Right ventricle myocardium inferior (tissue), 1 donor: Measurements from ENCODE around the gene AFAP1L2. TPM values are rescaled to one million over a fixed set of nuclear protein-coding genes. Genes with fewer than 3 reads are reported as not detected.
A peak's percentile ranks its signal among the peaks of the same experiment; 100 is the strongest.
"Not testable (repeated sequence)": the region's sequence is repeated elsewhere in the genome, so short reads cannot be mapped to it uniquely, and the experiment has no call there.

Experiments
- ATAC-seq: fragments of 200-7000 bp; cut with Tn5 transposase; one replicate; pipeline ENCODE4 v1.9.1; 2020; ENCODE audit warnings: mild to moderate bottlenecking, moderate library complexity
- DNase-seq: peaks from one replicate; pipeline ENCODE4 v3.0.0; 2021; ENCODE audit errors: missing footprints
- intact Hi-C: fragments of 100-400 bp; cut with DNase I; formaldehyde crosslinking; loops from one replicate; pipeline ENCODE4 v1.11.0; 2022
- total RNA-seq: library from RNA; stranded (reverse); fragmentation: NEBNext Ultra II Directional; extraction: Animal tissue kit (Norgen Biotek cat#: 25700); gene quantifications from one replicate; pipeline ENCODE4 v1.2.1, GENCODE V29; 2021
- donor health status: DM: no; HTN: yes; CAD: no; lungs with severe emphysema.

Gene AFAP1L2
- total RNA-seq, 1 donor from 2014 or later = 5.7 TPM

DNA sequence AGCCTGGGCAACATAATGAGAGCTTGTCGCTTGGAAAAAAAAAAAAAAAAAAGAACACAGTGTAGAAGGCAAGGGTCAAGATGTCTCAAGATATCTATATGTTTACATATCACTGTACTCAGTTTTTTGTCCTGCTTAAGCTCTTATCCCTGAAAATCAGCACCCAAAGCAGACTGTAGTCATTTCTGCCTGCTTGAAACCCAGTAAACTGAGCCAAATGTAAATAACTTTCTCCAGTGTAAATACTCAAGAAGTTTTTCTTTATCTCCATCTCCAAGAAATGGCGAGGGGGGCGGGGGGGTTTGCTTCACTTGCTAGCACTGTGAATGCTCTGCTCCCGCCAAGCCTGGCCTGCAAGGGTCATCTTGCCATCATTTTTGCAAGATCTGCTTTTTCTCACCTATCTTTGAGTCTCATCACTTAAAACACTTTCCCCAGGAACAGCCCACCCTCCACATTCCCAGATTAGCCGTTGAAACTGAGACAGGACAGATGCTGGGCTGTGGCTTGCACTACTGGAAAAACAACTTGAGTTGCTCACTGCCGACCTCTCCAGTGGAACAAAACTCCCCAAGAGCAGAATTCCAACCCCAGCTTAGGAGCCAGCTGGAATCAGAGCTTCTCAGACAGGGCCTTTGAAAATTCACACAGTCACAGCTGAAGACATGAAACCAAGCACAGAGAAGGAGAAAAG, 54.6 kb downstream of the AFAP1L2 start:
- DNase-seq = no peak
- intact Hi-C loops = no loop called here
- ATAC-seq = peak; percentile 68

DNA sequence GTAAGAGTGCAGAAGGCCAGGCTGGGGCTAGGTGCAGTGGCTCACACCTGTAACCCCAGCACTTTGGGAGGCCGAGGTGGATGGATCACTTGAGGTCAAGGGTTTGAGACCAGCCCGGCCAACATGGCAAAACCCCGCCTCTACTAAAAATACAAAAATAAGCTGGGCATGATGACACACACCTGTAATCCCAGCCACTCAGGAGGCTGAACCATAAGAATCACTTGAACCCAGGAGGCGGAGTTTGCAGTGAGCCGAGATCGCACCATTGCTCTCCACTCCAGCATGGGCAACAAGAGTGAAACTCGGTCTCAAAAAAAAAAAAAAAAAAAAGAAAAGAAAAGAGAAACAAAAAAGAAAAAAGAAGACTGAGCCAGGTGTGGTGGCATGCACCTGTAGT, 55.2 kb downstream of the AFAP1L2 start:
- ATAC-seq, intact Hi-C loops, DNase-seq: not testable (repeated sequence)

DNA sequence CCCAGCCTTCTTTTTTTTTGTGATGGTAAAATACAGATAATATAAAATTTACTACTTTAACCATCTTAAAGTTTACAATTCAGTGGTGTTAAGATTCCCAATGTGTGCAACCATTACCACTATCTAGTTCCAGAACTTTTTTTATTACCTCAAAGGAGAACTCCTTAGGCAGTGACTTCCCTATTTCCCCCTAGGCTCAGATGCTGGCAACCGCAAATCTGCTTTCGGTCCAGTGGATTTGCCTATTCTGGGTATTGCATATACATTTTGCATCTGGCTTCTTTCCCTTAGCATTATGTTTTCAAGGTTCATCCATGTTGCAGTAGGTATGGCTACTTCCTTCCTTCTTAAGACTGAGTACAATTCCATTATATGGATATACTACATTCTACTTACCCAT, 56.5 kb downstream of the AFAP1L2 start:
- DNase-seq (no peak), ATAC-seq (no peak)
- intact Hi-C loops = no loop called here

DNA sequence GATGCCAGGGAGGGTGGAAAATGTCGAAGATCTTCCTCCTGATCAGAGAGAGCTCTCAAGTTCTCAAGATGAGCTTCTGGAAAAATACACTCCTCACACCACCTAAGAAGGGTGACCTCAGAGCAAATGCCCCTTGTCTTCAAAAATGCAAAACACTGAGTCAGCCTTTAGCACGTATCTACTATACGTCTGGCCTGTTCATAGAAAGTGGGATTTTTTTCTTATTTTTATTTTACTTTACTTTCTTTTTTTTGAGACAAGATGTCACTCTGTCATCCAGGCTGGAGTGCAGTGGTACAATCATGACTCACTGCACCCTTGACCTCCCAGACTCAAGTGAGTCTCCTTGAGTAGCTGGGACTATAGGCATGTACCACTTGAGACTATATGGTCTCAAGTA, 57.1 kb downstream of the AFAP1L2 start:
- DNase-seq = no peak
- no peak for ATAC-seq
- intact Hi-C loops = no loop called here

DNA sequence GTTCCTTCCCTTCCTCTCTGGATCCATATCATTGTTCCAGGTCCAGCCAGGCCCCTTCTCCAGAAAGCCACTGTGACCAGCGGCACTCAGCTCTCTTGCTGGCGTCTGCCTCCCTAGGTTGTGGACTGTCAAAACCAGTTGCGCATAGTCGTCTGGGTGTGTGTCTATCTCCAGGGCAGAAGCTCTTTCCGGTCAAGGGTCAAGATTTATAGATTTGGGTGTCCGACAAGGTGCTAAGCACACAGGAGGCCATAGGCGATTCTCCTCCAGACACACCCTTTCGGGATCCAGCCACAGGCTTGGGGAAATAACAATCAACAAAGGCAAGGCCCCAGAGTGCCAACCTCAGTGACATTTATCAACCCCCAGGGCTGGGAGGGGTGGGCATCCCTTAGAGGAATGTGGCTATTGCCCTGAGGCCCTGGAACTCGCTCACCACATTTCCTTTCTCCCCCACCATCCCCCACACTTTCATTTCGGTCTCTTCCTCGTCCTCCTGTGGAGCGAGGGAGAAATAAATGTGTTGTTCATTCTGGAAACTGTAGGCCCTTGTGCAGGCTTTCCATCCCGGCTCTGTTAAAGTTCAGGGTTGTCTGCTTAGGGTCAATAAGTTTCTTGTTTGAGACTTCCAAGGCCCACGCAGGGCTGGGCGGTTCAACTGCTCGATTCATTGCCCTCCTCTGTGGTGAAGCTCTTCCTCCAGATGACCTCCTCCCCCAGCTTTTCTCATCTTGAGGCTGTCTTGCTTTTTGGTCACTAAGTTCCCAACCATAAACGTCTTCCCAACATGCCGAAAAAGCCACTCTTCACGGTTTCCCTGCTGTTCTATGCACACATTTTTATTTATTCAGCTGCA, 57.9 kb downstream of the AFAP1L2 start:
- intact Hi-C loops = no loop called here
- no peak for ATAC-seq
- DNase-seq = no peak

DNA sequence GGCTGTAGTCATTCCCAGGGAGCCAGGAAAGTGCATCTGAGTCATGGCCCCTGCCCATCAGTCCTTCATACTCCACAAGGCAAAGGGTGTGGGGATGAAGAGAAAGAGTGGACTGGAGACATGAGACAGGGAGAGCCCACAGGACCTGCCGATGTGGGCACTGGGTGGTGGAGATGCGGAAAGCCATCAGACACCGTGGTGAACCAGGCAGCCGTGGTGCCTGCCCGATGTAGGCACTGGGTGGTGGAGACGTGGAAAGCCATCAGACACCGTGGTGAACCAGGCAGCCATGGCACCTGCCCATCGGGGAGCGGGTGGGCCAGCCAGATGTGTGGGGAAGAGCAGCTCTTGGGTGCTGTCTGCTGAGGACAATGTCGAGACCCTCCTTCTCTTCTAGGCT, 58.6 kb downstream of the AFAP1L2 start:
- DNase-seq (no peak), ATAC-seq (no peak)
- intact Hi-C loops = no loop called here

DNA sequence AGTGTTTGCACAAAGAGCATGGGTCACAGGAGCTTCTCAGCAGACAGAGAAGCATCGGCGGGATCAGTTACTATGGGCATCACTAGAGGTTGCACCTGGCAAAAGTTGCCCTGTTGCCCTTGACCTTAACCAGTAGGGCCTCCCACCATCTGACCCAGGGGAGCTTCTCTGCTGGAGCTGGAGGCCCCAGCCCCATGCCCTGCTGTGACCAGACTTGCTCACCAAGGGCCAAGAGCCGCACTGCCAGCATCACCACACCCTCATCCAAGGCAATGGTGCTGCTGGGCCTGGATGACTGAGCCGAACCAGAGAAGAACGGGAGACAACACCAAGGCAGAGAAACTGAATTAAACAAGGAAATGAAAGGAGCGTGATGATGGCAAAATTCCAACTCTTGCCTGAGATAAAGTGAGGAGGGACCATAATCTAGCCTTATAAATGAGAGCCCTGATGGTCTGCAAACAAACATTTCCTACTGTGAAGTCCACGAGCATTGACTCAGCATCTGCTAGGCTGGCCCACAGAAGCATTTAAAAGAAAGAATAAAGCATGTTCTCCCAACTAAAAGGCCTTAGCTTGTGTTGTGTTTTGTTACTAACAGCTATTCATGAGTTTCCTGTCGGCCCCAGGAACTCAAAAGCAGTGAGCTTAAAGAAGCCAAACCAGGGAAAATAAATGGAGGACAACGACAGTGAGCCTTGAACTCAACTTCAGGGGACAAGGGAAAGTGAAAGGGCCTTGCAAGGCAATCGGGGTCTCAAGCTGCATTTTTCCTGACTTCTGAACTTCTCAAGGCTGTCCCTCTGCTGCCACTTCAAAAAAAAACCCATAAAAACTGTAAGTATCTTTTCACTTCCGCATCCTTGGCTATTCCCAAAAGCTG, 60.4 kb downstream of the AFAP1L2 start:
- intact Hi-C loops = no loop called here
- DNase-seq = no peak
- ATAC-seq = no peak

DNA sequence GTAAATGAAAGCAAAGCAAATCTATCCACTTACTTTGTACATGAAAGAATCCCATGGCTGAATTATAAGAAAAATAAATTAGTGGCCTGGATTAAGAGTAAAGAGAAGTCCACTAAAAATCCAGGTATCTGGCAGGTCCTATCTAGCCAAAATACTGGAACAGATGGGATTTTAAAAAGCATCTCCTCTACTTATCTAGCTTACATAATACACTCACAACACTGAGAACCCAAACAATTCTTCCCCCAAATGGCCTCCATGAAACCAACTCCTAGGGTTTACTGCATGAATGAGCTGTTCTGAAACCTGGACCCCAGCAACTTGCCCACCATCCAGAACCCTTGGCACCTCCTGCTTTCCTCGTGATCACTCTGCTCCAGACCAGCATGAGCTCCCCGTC, 61.3 kb downstream of the AFAP1L2 start:
- intact Hi-C loops = no loop called here
- ATAC-seq (no peak), DNase-seq (no peak)

DNA sequence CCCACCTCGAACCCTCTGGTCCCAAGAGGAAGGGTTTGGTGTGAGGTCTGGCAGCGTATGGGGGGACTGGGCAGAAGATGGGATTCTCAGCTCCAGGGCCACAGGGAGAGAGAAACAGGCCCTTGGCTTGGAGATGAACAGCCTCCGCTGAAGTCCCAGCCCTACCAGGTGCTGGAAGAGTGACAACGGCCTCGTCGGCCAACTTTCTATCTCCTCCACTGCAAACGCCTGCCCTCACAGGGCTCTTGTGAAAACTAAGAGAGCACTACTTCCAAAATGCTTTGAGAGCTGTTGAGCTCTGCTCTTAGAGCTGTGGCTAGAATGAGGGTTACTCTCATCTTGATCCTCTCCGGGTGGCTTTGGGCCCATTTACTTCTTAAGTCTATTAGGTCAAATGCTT, 63.5 kb downstream of the AFAP1L2 start:
- DNase-seq = no peak
- ATAC-seq = peak; percentile 67
- intact Hi-C loops = no loop called here

DNA sequence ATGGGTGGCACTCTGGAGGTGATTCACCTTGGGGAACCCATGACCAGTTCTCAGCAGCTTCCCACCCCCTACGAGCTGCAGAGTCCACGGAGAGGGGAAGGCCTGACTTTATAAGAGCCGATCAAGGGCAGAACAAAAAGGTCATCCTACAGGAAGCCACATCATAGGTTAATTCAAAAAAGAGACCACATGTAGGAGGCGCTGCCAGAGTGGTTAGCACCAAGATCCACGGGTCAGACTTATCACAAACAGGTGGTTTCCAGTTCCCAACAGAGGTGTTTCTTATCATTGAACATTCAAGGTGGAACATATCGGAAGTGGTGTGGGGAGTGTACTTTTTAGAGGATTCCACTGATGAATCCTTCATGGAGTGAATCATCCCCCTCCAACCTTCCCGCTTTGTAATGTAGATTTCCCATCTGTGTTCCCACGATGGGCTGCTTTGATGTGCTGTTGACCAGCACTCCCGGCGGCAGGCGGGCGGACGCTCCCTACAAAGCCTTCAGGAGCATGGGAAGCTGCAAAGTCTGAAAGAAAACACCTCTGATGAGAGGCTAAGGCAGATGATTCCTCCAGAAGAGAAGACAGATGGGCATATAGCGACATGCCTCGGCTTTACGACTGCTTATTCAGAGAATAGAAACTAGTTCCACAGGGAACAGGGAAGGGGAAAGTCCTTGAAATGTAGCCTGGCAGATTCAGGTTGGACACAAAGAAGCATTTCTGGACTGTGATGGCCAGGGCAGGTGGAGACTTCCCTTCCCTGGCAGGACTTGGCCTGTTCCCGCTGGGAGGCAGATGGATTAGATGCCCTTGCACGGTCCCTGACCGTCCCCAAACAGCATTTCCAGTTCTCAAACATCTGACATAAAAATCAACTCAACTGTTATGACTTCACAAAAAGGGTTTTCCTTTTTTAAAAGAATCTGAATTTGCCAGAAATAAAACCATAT, 66.5 kb downstream of the AFAP1L2 start:
- no peak for ATAC-seq
- DNase-seq = no peak
- intact Hi-C loops = no loop called here

DNA sequence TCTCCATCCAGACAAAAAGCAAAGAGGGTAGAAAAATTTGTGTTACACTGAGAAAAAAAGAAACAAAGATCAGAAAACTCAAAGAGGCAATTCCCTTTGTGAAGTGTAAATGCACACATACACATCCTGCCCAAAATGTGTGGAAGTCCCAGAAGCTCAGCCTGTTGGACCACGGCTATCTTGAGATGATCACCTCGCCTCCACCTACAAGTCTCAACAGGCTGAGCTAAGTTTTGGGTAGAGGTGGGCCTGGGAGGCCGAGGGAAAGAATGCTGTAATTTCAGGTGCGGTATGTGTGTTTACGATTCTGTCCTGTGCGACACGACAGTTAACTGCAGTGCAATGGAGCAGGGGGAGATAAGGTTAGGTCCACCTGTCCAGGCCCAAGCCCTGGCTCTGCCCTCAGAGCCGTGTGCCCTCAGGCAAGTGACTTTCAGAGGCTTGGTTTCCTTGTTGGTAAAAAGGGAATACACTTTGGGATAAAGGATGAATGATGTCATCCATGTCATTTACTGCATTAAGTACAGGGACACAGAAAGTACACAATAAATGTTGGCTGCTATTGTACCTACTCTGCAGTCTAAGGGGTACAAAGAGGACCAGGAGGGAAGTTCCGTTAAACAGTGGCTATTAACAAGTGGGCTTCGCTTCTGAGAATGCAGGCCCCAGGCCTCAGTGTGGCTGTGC, 67.3 kb downstream of the AFAP1L2 start:
- no peak for ATAC-seq
- intact Hi-C loops = no loop called here
- DNase-seq = no peak

DNA sequence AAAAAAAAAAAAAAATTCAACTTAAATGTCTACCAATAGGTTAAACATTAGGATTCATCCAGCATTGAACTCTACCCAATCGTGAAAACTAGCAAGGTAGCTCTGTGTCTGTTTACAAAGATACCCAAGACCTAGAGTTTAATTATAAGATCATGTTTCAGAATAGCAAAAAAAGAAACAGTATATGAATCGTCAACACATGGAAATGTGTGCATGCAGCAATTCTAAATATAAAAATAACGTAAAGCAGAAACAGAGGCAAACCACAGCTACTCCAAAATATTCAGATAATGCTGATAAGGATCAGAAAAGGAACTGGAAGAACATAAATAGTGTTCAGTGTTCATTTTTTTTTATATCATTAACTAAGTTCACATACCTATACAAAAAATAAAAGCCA, 68.7 kb downstream of the AFAP1L2 start:
- ATAC-seq (no peak), DNase-seq (no peak)
- intact Hi-C loops = no loop called here

DNA sequence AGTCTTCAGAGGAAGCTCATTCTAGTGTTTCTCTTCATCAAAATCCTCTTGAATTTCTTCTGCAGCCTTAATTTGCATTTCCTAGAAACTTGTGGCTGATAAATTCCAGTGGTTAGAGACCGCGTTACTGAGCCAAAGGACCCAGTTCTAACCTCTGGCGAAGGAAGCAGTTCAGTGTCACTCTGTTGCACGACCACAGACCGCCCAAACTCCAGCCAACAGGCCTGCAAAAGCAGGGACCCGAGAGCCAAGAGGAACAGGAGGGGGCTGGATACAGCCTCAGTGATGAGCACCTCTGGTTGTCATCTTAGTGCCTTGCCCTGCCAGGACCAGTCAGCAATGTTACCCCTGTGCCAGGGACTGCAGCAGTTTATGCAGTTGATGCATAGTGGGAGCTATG, 70.0 kb downstream of the AFAP1L2 start:
- intact Hi-C loops = no loop called here
- no peak for ATAC-seq
- DNase-seq = no peak

DNA sequence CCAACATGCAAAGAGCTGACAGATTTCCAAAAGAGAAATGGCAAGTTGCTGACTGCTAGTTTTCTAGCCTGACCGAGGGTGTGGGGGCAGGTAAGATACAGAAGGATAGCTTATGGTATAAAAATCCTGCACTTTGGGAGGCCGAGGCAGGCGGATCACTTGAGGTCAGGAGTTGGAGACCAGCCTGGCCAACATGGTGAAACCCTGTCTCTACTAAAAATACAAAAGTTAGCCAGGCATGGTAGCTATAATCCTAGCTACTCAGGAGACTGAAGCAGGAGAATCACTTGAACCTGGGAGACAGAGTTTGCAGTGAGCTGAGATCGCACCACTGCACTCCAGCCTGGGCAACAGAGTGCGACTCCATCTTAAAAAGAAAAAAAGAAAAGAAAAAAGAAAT, 70.9 kb downstream of the AFAP1L2 start:
- DNase-seq, ATAC-seq, intact Hi-C loops: not testable (repeated sequence)

DNA sequence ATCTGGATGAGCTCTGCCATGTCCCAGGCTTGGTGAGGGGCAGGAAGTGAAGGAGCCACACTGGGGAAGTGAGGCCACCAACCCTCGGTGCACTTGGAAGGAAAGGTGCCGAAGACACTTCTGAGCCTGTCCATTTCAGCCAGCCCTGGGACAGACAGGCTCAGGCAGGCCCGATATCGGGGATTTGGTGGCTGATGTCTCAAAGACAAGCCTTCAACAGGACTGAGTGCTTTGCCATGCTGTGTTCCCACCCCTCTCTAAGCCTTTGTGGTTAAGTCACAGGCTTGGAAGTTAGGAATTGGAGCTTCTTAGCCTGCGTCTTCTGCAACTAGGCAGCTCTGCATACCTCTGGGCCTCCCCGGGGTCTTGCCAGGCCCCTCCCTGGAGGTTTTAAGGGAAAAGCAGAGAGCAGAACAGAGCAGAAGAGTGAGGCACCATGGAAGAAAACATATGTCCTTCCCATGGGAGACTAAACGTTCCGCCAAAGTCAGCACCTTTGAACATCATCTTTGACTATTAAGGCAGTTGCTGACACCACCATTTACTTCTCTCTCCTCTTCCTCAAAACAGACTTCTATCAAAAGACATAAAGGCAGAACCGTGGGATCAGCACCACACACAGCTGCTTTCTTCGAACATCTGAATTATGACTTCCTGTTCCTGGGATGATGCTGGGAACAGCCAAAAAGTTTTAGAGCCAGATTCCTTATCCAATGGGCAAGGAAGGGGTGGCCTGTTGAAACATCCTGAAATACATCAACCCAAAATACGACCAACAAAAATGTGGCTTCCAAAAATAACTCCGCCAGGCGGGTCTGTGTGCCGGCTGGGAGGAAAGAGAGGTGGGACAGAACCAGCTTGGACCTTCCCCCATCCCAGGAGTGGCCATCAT, 71.8 kb downstream of the AFAP1L2 start:
- intact Hi-C loops = no loop called here
- no peak for ATAC-seq

DNA sequence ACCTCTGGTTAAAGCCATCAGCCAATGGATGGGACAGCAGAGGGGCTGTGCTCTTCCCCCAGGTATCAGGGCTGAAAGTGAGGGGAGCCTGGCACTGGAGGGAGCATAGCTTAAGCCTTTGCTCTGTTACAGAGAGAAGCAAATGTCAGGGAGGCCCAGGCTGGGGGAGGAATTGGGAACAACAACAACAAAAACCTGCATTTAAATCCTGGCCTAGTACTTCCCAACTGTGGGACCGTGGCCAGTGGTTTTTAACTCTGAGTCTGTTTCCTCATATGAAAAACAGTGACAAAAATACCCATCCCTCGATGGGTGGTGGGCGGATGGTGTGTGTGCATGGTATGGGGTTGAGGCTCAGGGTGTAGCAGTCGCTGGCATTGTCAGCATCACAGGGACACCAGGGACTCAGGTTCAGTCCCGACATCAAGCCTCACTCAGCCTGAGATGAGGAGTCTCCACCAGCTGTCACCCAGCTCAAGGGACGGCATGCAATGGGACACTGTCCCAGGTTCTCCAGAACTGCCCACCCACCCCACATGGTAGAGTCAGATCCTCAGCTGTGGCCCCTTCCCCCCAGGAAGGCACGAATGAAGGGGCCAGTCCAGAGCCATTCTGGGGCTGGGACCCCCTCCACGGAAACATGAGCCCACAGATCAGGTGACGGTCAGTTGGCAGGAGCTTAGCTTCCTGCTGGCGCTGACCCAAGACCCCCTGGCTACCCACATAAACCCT, 74.5 kb downstream of the AFAP1L2 start:
- no peak for DNase-seq
- intact Hi-C loops = loop anchor here (5.0 kb wide), 2 partner anchors 57 to 73 kb away; partner anchors contain the start of gene AFAP1L2
- no peak for ATAC-seq

More for the DNA sequence above, 71.8 kb downstream of the AFAP1L2 start:
- DNase-seq = no peak
